Activated CD8-positive, alpha-beta memory T cell treated with anti-CD3 and anti-CD28 coated beads for 24 hours (primary cell): ENCODE measurements around the gene PDGFRB.

Experiments used
- DNase-seq: peaks from one replicate; pipeline ENCODE4 v3.0.0-alpha.2; 2020

The PDGFRB gene

GRCh38 chr5:150181766-150182545, 26.3 kb upstream of the PDGFRB start:
- DNase-seq = no peak

- no peak for DNase-seq
Observed at GRCh38 chr5:150181027-150181426, 25.4 kb upstream of the PDGFRB start.

GRCh38 chr5:150180241-150181026, 24.8 kb upstream of the PDGFRB start:
- DNase-seq = no peak

- DNase-seq = no peak
Observed at GRCh38 chr5:150179019-150179620, 23.5 kb upstream of the PDGFRB start.

GRCh38 chr5:150178262-150178661, 22.6 kb upstream of the PDGFRB start:
- no peak for DNase-seq

GRCh38 chr5:150177721-150178120, 22.1 kb upstream of the PDGFRB start:
- DNase-seq = no peak

GRCh38 chr5:150176745-150177477, 21.3 kb upstream of the PDGFRB start:
- no peak for DNase-seq

GRCh38 chr5:150175536-150175935, 19.9 kb upstream of the PDGFRB start:
- no peak for DNase-seq

- DNase-seq = no peak
Observed at GRCh38 chr5:150175076-150175475, 19.4 kb upstream of the PDGFRB start.

GRCh38 chr5:150174285-150174684, 18.6 kb upstream of the PDGFRB start:
- no peak for DNase-seq

- no peak for DNase-seq
Observed at GRCh38 chr5:150173161-150173560, 17.5 kb upstream of the PDGFRB start.

- no peak for DNase-seq
Observed at GRCh38 chr5:150172556-150172955, 16.9 kb upstream of the PDGFRB start.

GRCh38 chr5:150172145-150172544, 16.5 kb upstream of the PDGFRB start:
- DNase-seq = no peak

- no peak for DNase-seq
Observed at GRCh38 chr5:150168864-150169263, 13.2 kb upstream of the PDGFRB start.

GRCh38 chr5:150167908-150168307, 12.3 kb upstream of the PDGFRB start:
- DNase-seq = no peak

GRCh38 chr5:150167512-150167850, 11.8 kb upstream of the PDGFRB start:
- no peak for DNase-seq

GRCh38 chr5:150166650-150167511, 11.2 kb upstream of the PDGFRB start, which contains the start of gene CDX1:
TSS of gene CDX1 (plus strand) at chr5:150166778. CDS start at chr5:150166877, 99 bp downstream.
- DNase-seq = no peak

GRCh38 chr5:150166037-150166649, 10.5 kb upstream of the PDGFRB start:
- no peak for DNase-seq

GRCh38 chr5:150164211-150164980, 8.8 kb upstream of the PDGFRB start:
- DNase-seq = no peak

- DNase-seq = no peak
Observed at GRCh38 chr5:150163547-150164059, 8.0 kb upstream of the PDGFRB start.

GRCh38 chr5:150163035-150163434, 7.4 kb upstream of the PDGFRB start:
- no peak for DNase-seq
